Ovary (tissue), 10 donors: ENCODE measurements around the gene LARP4B. TPM values are rescaled to one million over a fixed set of nuclear protein-coding genes. Genes with fewer than 3 reads are reported as not detected.

ENCODE experiments used
- DNase-seq, 5 donors: peaks; one replicate each; pipeline ENCODE4 v3.0.0-alpha.2; 2019 to 2020
- H3K27ac ChIP-seq, 2 donors: fragments of 200-600 bp; one replicate each; pipeline versions ENCODE4 v1.5.1 to v1.8.0; 2019 to 2022
- H3K27me3 ChIP-seq: fragments of 200-600 bp; one replicate; pipeline ENCODE4 v1.8.0; 2022
- H3K36me3 ChIP-seq: fragments of 200-600 bp; sonication (generic); one replicate; pipeline ENCODE4 v1.5.1; 2019
- H3K4me1 ChIP-seq: one replicate; pipeline ENCODE4 v1.8.1; 2013; ENCODE audit warnings: mild to moderate bottlenecking, moderate library complexity; ENCODE audit not compliant: insufficient read depth
- H3K4me3 ChIP-seq: fragments of 200-600 bp; sonication (generic); one replicate; pipeline ENCODE4 v1.5.1; 2017
- H3K9me3 ChIP-seq, 2 donors: fragments of 200-600 bp in 1 of 2; sonication (generic) in 1 of 2; one replicate each; pipeline versions ENCODE4 v1.5.1 to v1.8.1; 2013 to 2019; ENCODE audit warnings: mild to moderate bottlenecking in 1 of 2, moderate library complexity in 1 of 2
- EP300 ChIP-seq: sonication (generic); formaldehyde crosslinking; IDR thresholded peaks from one replicate; pipeline ENCODE4 v1.6.1; 2017; ENCODE audit warnings: antibody characterized with exemption
- POLR2A ChIP-seq: fragments of 450-650 bp; IDR thresholded peaks from one replicate; pipeline ENCODE4 v1.6.1; 2017; ENCODE audit warnings: antibody characterized with exemption, mild to moderate bottlenecking, moderate library complexity
- WGBS, 3 donors: extraction: QIAGEN DNeasy Blood & Tissue Kit in 1 of 3; methylation state at CpG; one replicate each; pipeline versions ENCODE4 v1.1.5 to v1.1.7; 2013 to 2017; 5-methylcytosine and 5-hydroxymethylcytosine counted together
- intact Hi-C, 4 donors: fragments of 100-400 bp; cut with DNase I; formaldehyde crosslinking; loops; one replicate each; pipeline versions ENCODE4 v1.11.0 to v1.15.1; 2022 to 2023
- long read RNA-seq, 3 donors: library from polyadenylated mRNA in 2 of 3; unstranded in 2 of 3; transcript quantifications; one replicate each; pipeline ENCODE4 v2.0.0 and lab custom pipeline, GENCODE V29; 2021 to 2026
- polyA plus RNA-seq, 2 donors: library from polyadenylated mRNA; stranded (reverse); fragments of 200-250 nt in 1 of 2; fragments of 350-450 nt in 1 of 2; fragmentation: Illumina TruSeq in 1 of 2; extraction: RNeasy Lipid Tissue Mini Kit (QIAGEN cat#74804) in 1 of 2; gene quantifications; one replicate each; pipeline ENCODE4 v1.2.3, GENCODE V29; 2013 to 2014
- total RNA-seq, 7 donors: library from RNA; depleted of rRNA in 2 of 7; stranded (reverse); fragments of >200 nt in 2 of 7; fragmentation: NEBNext Ultra II Directional in 3 of 7; extraction: Animal tissue kit (Norgen Biotek cat#: 25700) in 3 of 7; gene quantifications; one replicate each; pipeline versions ENCODE4 v1.1.0 to v1.2.4, GENCODE V29; 2016 to 2023
- TF ChIP-seq, protein P1 (sequence below), 3 donors: fragments of 450-650 bp in 2 of 3; fragments of 200-600 bp in 1 of 3; IDR thresholded peaks; one replicate each; pipeline versions ENCODE4 v1.5.1 to v1.8.0; 2016 to 2022; ENCODE audit warnings: antibody characterized with exemption in 3 of 3, mild to moderate bottlenecking in 1 of 3
- donor health status: DM: no; HTN: no; CAD: no; lungs with moderate emphysema.
- donor health status: DM: no; HTN: no; CAD: no.
- donor health status: Bipolar disorder and iron deficiency.
- donor health status: DM: yes; HTN: yes; CAD: no.
- donor health status: DM: no; HTN: no; CAD: no.
- donor health status: DM: yes; HTN: yes; CAD: no.

The LARP4B gene
- 10 to 100 TPM; 32.9 to 77.8 (median 56.2) TPM for total RNA-seq
- 10 to 100 TPM; 14.4 to 21.1 TPM for polyA plus RNA-seq
- long read RNA-seq, donor 1, partial matches to known transcripts = 0 of 16 reads
- long read RNA-seq, donor 1, other reads (novel, unspliced or antisense) = 16 of 16 reads
- long read RNA-seq, donor 2, full-length matches to known transcripts = 12 of 12 reads
- long read RNA-seq, donor 2, partial matches to known transcripts = 0 of 12 reads
- long read RNA-seq, donor 2, other reads (novel, unspliced or antisense) = 0 of 12 reads
- long read RNA-seq, donor 3, full-length matches to known transcripts = 16 of 33 reads
- long read RNA-seq, donor 3, partial matches to known transcripts = 5 of 33 reads
- long read RNA-seq, donor 3, other reads (novel, unspliced or antisense) = 12 of 33 reads

- Histone ChIP-seq H3K4me3 (peak within 1 kb of the TSS; percentile 85), H3K27me3 (no peaks in the 10 kb centered on the region), H3K4me1 (peaks cover 9% of the 10 kb centered on the region), H3K36me3 (no peaks in the 10 kb centered on the region), H3K27ac (peak within 1 kb of the TSS; percentile 95 to 96), H3K9me3 (no peaks in the 10 kb centered on the region)
- DNase-seq = peak; percentile 95 to 98 (median 97)
- intact Hi-C loops = loop anchor here in 3 of 4 donors (2.0 to 10.0 kb wide), 4 partner anchors 56 to 239 kb away; partner anchors contain the start of genes GTPBP4 (in 1 of the 3), IDI1 (in 1 of the 3) and WDR37 (in 1 of the 3)
- WGBS, 3 donors = 0 to 1% (median 0%) methylated on average over 50 to 137 of the region's 137 CpGs
- TF ChIP-seq, protein P1, sequence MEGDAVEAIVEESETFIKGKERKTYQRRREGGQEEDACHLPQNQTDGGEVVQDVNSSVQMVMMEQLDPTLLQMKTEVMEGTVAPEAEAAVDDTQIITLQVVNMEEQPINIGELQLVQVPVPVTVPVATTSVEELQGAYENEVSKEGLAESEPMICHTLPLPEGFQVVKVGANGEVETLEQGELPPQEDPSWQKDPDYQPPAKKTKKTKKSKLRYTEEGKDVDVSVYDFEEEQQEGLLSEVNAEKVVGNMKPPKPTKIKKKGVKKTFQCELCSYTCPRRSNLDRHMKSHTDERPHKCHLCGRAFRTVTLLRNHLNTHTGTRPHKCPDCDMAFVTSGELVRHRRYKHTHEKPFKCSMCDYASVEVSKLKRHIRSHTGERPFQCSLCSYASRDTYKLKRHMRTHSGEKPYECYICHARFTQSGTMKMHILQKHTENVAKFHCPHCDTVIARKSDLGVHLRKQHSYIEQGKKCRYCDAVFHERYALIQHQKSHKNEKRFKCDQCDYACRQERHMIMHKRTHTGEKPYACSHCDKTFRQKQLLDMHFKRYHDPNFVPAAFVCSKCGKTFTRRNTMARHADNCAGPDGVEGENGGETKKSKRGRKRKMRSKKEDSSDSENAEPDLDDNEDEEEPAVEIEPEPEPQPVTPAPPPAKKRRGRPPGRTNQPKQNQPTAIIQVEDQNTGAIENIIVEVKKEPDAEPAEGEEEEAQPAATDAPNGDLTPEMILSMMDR (IDR thresholded peaks at IDR 0.05) = no peak
- peak; percentile 36 for TF ChIP-seq POLR2A
- peak; percentile 32 for TF ChIP-seq EP300
Observed at GRCh38 chr10:931326-932318, at the start of gene LARP4B. LARP4B (minus strand) TSS chr10:931705; CDS start chr10:885721, 45,984 bp downstream.

GRCh38 chr10:980468-981093, 49.1 kb upstream of the LARP4B start:
- Histone ChIP-seq H3K4me3 (no peak overlapping the region), H3K27me3 (no peaks in the 10 kb centered on the region), H3K4me1 (no peaks in the 10 kb centered on the region), H3K27ac (no peak overlapping the region), H3K36me3 (no peaks in the 10 kb centered on the region), H3K9me3 (no peaks in the 10 kb centered on the region)
- 95 to 98% (median 95%) methylated on average over 5 of the region's 5 CpGs for WGBS, 3 donors
- TF ChIP-seq, protein P1 (IDR thresholded peaks at IDR 0.05) = no peak
- TF ChIP-seq POLR2A (no peak), EP300 (no peak)
- intact Hi-C loops = no loop called here
- DNase-seq = no peak

DNA sequence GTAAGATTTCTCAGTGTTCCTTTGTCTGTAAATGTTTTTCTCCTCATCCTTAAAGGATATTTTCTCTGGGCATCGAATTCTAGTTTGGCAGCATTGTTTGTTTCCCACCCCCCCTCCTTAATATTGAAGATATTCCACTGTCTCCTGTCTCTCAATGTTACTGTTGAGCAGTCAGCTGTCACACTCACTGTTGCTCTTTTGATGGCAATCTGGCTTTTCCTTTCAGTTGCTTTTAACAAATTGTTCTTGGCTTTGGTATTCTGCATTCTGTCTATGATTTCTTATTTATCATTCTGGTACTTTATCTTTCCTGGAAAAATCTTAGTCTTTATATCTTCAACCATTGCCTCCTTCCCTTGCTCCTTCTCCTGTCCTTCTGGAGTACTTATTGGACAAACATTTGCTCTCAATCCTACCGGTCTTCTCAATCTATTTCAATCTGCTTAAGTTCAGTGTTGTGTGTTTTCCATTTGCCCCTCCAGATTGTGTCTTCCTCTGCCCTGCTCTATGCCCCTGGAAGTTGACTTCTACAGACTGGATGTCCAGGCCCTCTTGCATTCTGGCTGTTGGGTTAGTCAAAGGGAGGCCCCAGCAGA, 47.4 kb upstream of the LARP4B start:
- WGBS, 3 donors = 87 to 97% (median 95%) methylated on average over 2 of the region's 2 CpGs
- Histone ChIP-seq H3K27ac (no peak overlapping the region), H3K4me3 (no peak overlapping the region), H3K36me3 (no peaks in the 10 kb centered on the region), H3K27me3 (no peaks in the 10 kb centered on the region), H3K9me3 (no peaks in the 10 kb centered on the region), H3K4me1 (no peaks in the 10 kb centered on the region)
- TF ChIP-seq, protein P1 (IDR thresholded peaks at IDR 0.05) = no peak
- TF ChIP-seq POLR2A (no peak), EP300 (no peak)
- intact Hi-C loops = loop anchor here in 1 of 4 donors (5.0 kb wide), 1 partner anchor 72 kb away; no protein-coding TSS in a partner anchor
- DNase-seq = no peak
